ENCODE data around the gene SEPTIN5. TPM values are rescaled to one million over a fixed set of nuclear protein-coding genes. Genes with fewer than 3 reads are reported as not detected.

SEPTIN5 gene
- total and polyA plus RNA-seq, 7 donors: 3.7 to 10.9 (median 7.0) TPM

DNA sequence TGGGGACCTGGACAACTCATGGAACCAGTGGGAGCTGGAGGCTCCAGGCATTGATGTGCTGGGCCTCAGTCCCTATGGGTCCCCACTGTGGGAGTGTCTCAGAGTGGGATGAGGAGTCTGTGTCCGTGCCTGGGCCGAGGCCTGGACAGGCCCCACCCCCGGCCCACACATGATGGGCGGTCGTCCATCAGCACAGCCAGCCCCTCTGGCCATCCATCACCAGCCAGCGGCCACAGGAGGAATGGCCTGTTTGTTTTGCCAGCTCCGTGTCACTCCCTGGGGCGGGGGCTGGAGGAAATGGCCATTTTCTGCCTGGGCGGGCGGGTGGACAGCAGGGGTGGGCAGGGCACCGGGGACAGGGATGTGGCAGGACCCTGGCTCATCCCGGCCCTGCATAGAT lies 33.2 kb downstream of the SEPTIN5 start:
- TF ChIP-seq, protein P1, sequence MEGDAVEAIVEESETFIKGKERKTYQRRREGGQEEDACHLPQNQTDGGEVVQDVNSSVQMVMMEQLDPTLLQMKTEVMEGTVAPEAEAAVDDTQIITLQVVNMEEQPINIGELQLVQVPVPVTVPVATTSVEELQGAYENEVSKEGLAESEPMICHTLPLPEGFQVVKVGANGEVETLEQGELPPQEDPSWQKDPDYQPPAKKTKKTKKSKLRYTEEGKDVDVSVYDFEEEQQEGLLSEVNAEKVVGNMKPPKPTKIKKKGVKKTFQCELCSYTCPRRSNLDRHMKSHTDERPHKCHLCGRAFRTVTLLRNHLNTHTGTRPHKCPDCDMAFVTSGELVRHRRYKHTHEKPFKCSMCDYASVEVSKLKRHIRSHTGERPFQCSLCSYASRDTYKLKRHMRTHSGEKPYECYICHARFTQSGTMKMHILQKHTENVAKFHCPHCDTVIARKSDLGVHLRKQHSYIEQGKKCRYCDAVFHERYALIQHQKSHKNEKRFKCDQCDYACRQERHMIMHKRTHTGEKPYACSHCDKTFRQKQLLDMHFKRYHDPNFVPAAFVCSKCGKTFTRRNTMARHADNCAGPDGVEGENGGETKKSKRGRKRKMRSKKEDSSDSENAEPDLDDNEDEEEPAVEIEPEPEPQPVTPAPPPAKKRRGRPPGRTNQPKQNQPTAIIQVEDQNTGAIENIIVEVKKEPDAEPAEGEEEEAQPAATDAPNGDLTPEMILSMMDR (IDR thresholded peaks at IDR 0.05): no peak
- H3K27ac ChIP-seq: no peak overlapping the region
- H3K4me1 ChIP-seq: peaks cover 35% of the 10 kb centered on the region
- intact Hi-C loops (cut with DNase I): loop anchor here in 1 of 2 donors (5.0 kb wide), 1 partner anchor 50 kb away; no protein-coding TSS in a partner anchor
- H3K9me3 ChIP-seq: no peaks in the 10 kb centered on the region
- H3K36me3 ChIP-seq (ENCODE audit: insufficient read depth in 1 of 2, low read depth in 1 of 2): no peaks in the 10 kb centered on the region
- 86 to 90% (median 87%) methylated on average over 12 of the region's 12 CpGs for WGBS, 3 donors
- no peak overlapping the region for H3K4me3 ChIP-seq
- no peaks in the 10 kb centered on the region for H3K27me3 ChIP-seq (ENCODE audit: insufficient read depth in 3 of 3, low read length in 2 of 3)
- ATAC-seq: no peak
- DNase-seq: no peak

DNA sequence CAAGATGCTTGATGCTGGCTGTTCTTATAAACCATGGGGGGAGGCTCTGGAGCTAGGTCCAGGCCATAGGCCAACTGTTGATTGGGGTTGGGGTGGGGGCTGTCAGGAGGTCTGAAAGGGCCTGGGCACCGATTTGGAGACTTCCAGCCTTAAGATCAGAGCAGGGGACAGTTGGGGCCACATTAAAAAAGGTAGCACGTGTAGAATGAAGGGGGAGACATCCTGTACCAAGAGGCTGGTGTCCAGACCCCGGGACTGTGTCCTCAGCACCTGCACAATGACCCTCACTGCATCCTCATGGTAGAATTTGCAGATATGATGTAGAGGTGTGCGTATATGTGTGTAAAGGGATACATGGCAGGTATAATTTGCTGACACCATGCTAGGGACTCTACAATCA lies 33.8 kb downstream of the SEPTIN5 start:
- Histone ChIP-seq H3K9me3 (no peaks in the 10 kb centered on the region), H3K36me3 (ENCODE audit: insufficient read depth in 1 of 2, low read depth in 1 of 2) (no peaks in the 10 kb centered on the region), H3K27me3 (ENCODE audit: insufficient read depth in 3 of 3, low read length in 2 of 3) (no peaks in the 10 kb centered on the region), H3K4me1 (peaks cover 35% of the 10 kb centered on the region), H3K4me3 (no peak overlapping the region), H3K27ac (no peak overlapping the region)
- 76 to 94% (median 82%) methylated on average over 4 of the region's 4 CpGs for WGBS, 3 donors
- intact Hi-C loops (cut with DNase I): loop anchor here in 1 of 2 donors (5.0 kb wide), 1 partner anchor 49 kb away; no protein-coding TSS in a partner anchor
- no peak for ATAC-seq
- TF ChIP-seq, protein P1 (IDR thresholded peaks at IDR 0.05): no peak
- no peak for DNase-seq

DNA sequence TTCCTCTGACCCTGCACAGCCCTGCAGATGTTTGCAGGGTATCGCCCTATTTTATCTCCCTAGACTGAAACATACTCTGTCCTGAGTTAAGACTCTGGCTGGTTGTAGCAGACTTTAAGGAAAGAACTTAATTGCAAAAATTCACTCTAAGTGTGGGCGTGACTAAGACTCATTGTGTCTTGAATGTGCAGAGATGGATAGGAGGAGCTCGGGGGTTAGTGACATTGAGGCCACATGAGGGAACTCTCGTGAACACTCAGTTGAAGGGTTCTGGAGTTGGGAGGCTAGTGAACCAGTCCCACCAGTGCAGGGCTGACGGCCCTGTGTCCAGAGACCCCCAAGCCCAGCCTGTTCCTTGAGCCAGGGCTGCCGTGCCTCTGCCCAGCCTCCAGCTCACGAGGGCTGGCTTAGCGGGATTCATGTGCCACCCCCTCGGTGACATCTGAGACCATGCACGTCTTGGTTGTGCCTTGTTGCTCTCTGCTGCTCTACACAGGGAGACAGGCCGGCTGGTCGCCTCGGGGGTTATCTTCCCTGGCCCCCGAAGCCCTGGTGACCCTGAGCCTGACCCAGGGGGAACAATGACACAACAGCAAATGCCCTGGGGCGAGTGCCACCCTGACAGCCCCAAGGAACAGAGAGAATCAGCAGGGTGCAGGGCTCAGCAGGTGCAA lies 34.8 kb downstream of the SEPTIN5 start:
- Histone ChIP-seq H3K4me1 (peaks cover 34% of the 10 kb centered on the region), H3K27me3 (ENCODE audit: insufficient read depth in 3 of 3, low read length in 2 of 3) (peaks cover 0 to under 1% (median 0%) of the 10 kb centered on the region in 3 donors), H3K27ac (no peak overlapping the region), H3K9me3 (no peaks in the 10 kb centered on the region), H3K36me3 (ENCODE audit: insufficient read depth in 1 of 2, low read depth in 1 of 2) (no peaks in the 10 kb centered on the region), H3K4me3 (no peak overlapping the region)
- intact Hi-C loops (cut with DNase I): loop anchor here in 1 of 2 donors (5.0 kb wide), 1 partner anchor 48 kb away; no protein-coding TSS in a partner anchor
- TF ChIP-seq, protein P1 (IDR thresholded peaks at IDR 0.05): no peak
- DNase-seq (no peak), ATAC-seq (no peak)
- WGBS, 3 donors: 46 to 75% (median 52%) methylated on average over 15 of the region's 15 CpGs

DNA sequence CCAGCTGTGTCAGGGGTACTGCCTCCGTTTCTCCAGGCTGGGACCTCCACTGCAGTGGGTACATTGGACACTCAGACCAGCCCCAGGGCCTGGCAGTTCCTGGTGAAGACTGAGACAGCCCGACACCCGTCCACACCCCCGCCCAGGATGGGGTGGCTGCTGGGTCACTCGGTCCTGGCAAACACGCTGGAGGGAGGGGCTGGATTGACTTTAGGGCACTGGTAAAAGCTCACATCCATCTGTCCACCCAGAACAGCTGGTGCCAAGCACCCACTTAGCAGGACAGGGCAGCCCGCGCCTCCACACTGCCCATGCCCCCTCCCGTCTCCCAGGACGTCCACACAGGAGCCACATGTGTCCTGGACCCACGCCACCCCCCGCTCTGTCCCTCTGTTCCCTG lies 35.6 kb downstream of the SEPTIN5 start:
- peaks cover 0 to 6% (median 0%) of the 10 kb centered on the region in 3 donors for H3K27me3 ChIP-seq (ENCODE audit: insufficient read depth in 3 of 3, low read length in 2 of 3)
- H3K9me3 ChIP-seq: no peaks in the 10 kb centered on the region
- no peak overlapping the region for H3K4me3 ChIP-seq
- 45 to 73% (median 54%) methylated on average over 12 of the region's 12 CpGs for WGBS, 3 donors
- TF ChIP-seq, protein P1 (IDR thresholded peaks at IDR 0.05): no peak
- ATAC-seq (peak in 1 of 4 donors; percentile 1), DNase-seq (peak in 1 of 2 donors; percentile 37)
- H3K4me1 ChIP-seq: peaks cover 27% of the 10 kb centered on the region
- intact Hi-C loops (cut with DNase I): loop anchor here in 1 of 2 donors (5.0 kb wide), 1 partner anchor 47 kb away; no protein-coding TSS in a partner anchor
- H3K36me3 ChIP-seq (ENCODE audit: insufficient read depth in 1 of 2, low read depth in 1 of 2): no peaks in the 10 kb centered on the region
- no peak overlapping the region for H3K27ac ChIP-seq
